ENCODE measurements around the gene APBA2. TPM values are rescaled to one million over a fixed set of nuclear protein-coding genes. Genes with fewer than 3 reads are reported as not detected.

Gene APBA2
- total RNA-seq, 1 donor from 2014 or later, result 41.0 TPM

GRCh38 chr15:28977377-28978010 is 91.7 kb downstream of the APBA2 start:
- Mint-ChIP-seq H3K4me1 (ENCODE audit: low read depth) (no peaks in the 10 kb centered on the region), H3K4me3 (ENCODE audit: low read depth) (no peak overlapping the region), H3K27ac (no peak overlapping the region), H3K9me3 (ENCODE audit: low read depth) (peaks cover 3% of the 10 kb centered on the region), H3K27me3 (no peaks in the 10 kb centered on the region), H3K36me3 (ENCODE audit: insufficient read depth) (peaks cover 4% of the 10 kb centered on the region)
- no peak for TF ChIP-seq CTCF (IDR thresholded peaks at IDR 0.05; ENCODE audit: unreplicated experiment)
- no peak for DNase-seq (ENCODE audit: low spot score, unreplicated experiment)

- Mint-ChIP-seq H3K27me3 (no peaks in the 10 kb centered on the region), H3K4me1 (ENCODE audit: low read depth) (no peaks in the 10 kb centered on the region), H3K27ac (no peak overlapping the region), H3K36me3 (ENCODE audit: insufficient read depth) (peaks cover 4% of the 10 kb centered on the region), H3K9me3 (ENCODE audit: low read depth) (peaks cover 3% of the 10 kb centered on the region), H3K4me3 (ENCODE audit: low read depth) (no peak overlapping the region)
- no peak for TF ChIP-seq CTCF (IDR thresholded peaks at IDR 0.05; ENCODE audit: unreplicated experiment)
- no peak for DNase-seq (ENCODE audit: low spot score, unreplicated experiment)
Measured at GRCh38 chr15:28978011-28978378, 92.2 kb downstream of the APBA2 start.

- H3K4me1 Mint-ChIP-seq (ENCODE audit: low read depth), result no peaks in the 10 kb centered on the region
- H3K4me3 Mint-ChIP-seq (ENCODE audit: low read depth), result no peak overlapping the region
- H3K36me3 Mint-ChIP-seq (ENCODE audit: insufficient read depth), result peaks cover 4% of the 10 kb centered on the region
- peaks cover 3% of the 10 kb centered on the region for H3K9me3 Mint-ChIP-seq (ENCODE audit: low read depth)
- TF ChIP-seq CTCF (IDR thresholded peaks at IDR 0.05; ENCODE audit: unreplicated experiment), result no peak
- no peak for DNase-seq (ENCODE audit: low spot score, unreplicated experiment)
- H3K27me3 Mint-ChIP-seq, result no peaks in the 10 kb centered on the region
- H3K27ac Mint-ChIP-seq, result no peak overlapping the region
Measured at GRCh38 chr15:28978661-28979060, 92.9 kb downstream of the APBA2 start.

GRCh38 chr15:28979208-28979841 is 93.6 kb downstream of the APBA2 start:
- no peaks in the 10 kb centered on the region for H3K4me1 Mint-ChIP-seq (ENCODE audit: low read depth)

More at GRCh38 chr15:28979208-28979841, 93.6 kb downstream of the APBA2 start:
- peaks cover 4% of the 10 kb centered on the region for H3K36me3 Mint-ChIP-seq (ENCODE audit: insufficient read depth)
- no peak for TF ChIP-seq CTCF (IDR thresholded peaks at IDR 0.05; ENCODE audit: unreplicated experiment)
- H3K9me3 Mint-ChIP-seq (ENCODE audit: low read depth), result peaks cover 3% of the 10 kb centered on the region
- no peak overlapping the region for H3K27ac Mint-ChIP-seq
- DNase-seq (ENCODE audit: low spot score, unreplicated experiment), result no peak
- H3K27me3 Mint-ChIP-seq, result no peaks in the 10 kb centered on the region
- H3K4me3 Mint-ChIP-seq (ENCODE audit: low read depth), result no peak overlapping the region

All from progenitor cell of endocrine pancreas (in vitro differentiated cells).